Left lung (tissue), 10 donors: ENCODE data around the gene TACR1. TPM values are rescaled to one million over a fixed set of nuclear protein-coding genes. Genes with fewer than 3 reads are reported as not detected.

Experiments
- ATAC-seq: fragments of 200-7000 bp; cut with Tn5 transposase; one replicate; pipeline ENCODE4 v1.9.1; 2020; ENCODE audit warnings: moderate library complexity
- DNase-seq, 4 donors: peaks; one replicate each; pipeline ENCODE4 v3.0.0-alpha.2; 2013 to 2020
- H3K27ac ChIP-seq, 2 donors: fragments of 200-600 bp; sonication (generic) in 1 of 2; one replicate each; pipeline versions ENCODE4 v1.5.0 to v1.8.0; 2020 to 2021
- H3K27me3 ChIP-seq, 2 donors: fragments of 200-600 bp; sonication (generic) in 1 of 2; one replicate each; pipeline versions ENCODE4 v1.5.0 to v1.8.0; 2020 to 2021
- H3K36me3 ChIP-seq, 2 donors: fragments of 200-600 bp; sonication (generic) in 1 of 2; one replicate each; pipeline versions ENCODE4 v1.5.0 to v1.8.0; 2020 to 2021
- H3K4me1 ChIP-seq, 2 donors: fragments of 200-600 bp; one replicate each; pipeline ENCODE4 v1.8.0; 2021
- H3K4me3 ChIP-seq, 2 donors: fragments of 200-600 bp; sonication (generic) in 1 of 2; one replicate each; pipeline versions ENCODE4 v1.5.0 to v1.8.0; 2020 to 2021; ENCODE audit warnings: mild to moderate bottlenecking in 1 of 2
- H3K9me3 ChIP-seq, 2 donors: fragments of 200-600 bp; sonication (generic) in 1 of 2; one replicate each; pipeline versions ENCODE4 v1.5.0 to v1.8.0; 2020 to 2021
- CTCF ChIP-seq, 2 donors: fragments of 200-600 bp; sonication (generic) in 1 of 2; IDR thresholded peaks; one replicate each; pipeline versions ENCODE4 v1.5.0 to v1.8.0; 2021; ENCODE audit warnings: antibody characterized with exemption in 2 of 2
- intact Hi-C, 2 donors: fragments of 100-400 bp; cut with DNase I; formaldehyde crosslinking; loops; one replicate each; pipeline versions ENCODE4 v1.11.2 to v1.14.2; 2022
- polyA plus RNA-seq, 6 donors: library from polyadenylated mRNA; unstranded; fragments of 120-200 nt; gene quantifications; one replicate each; pipeline ENCODE4 v1.2.1, GENCODE V29; 2013; ENCODE audit not compliant: insufficient read length in 6 of 6
- total RNA-seq, 2 donors: library from RNA; stranded (reverse); fragmentation: NEBNext Ultra II Directional; extraction: Animal tissue kit (Norgen Biotek cat#: 25700); gene quantifications; one replicate each; pipeline ENCODE4 v1.2.1, GENCODE V29; 2021
- donor health status: DM: no; HTN: yes; CAD: no.
- donor health status: DM: no; HTN: no; CAD: no.

TACR1 gene
- total and polyA plus RNA-seq, 8 donors: 0.09 to 3.2 (median 2.2) TPM

- Histone ChIP-seq H3K27me3 (no peaks in the 10 kb centered on the region), H3K36me3 (no peaks in the 10 kb centered on the region), H3K4me1 (no peaks in the 10 kb centered on the region), H3K4me3 (no peak overlapping the region), H3K9me3 (no peaks in the 10 kb centered on the region), H3K27ac (no peak overlapping the region)
- ATAC-seq (no peak), DNase-seq (no peak)
- intact Hi-C loops: no loop called here
- TF ChIP-seq CTCF (IDR thresholded peaks at IDR 0.05): no peak
These were observed 123.2 kb downstream of the TACR1 start for GRCh38 chr2:75076088-75076487.

GRCh38 chr2:75074708-75075107 is 124.6 kb downstream of the TACR1 start:
- no peak for DNase-seq
- H3K4me3 ChIP-seq: no peak overlapping the region
- intact Hi-C loops: no loop called here
- no peak for ATAC-seq
- no peak for TF ChIP-seq CTCF (IDR thresholded peaks at IDR 0.05)
- H3K9me3 ChIP-seq: no peaks in the 10 kb centered on the region
- H3K27ac ChIP-seq: no peak overlapping the region
- no peaks in the 10 kb centered on the region for H3K4me1 ChIP-seq
- H3K27me3 ChIP-seq: no peaks in the 10 kb centered on the region
- no peaks in the 10 kb centered on the region for H3K36me3 ChIP-seq

- no peak for ATAC-seq
- DNase-seq: no peak
- no peaks in the 10 kb centered on the region for H3K27me3 ChIP-seq
- TF ChIP-seq CTCF (IDR thresholded peaks at IDR 0.05): no peak
- H3K4me1 ChIP-seq: no peaks in the 10 kb centered on the region
- no peak overlapping the region for H3K27ac ChIP-seq
- intact Hi-C loops: no loop called here
- H3K4me3 ChIP-seq: no peak overlapping the region
- H3K9me3 ChIP-seq: no peaks in the 10 kb centered on the region
- H3K36me3 ChIP-seq: no peaks in the 10 kb centered on the region
These were observed 125.1 kb downstream of the TACR1 start for GRCh38 chr2:75074228-75074627.

DNA sequence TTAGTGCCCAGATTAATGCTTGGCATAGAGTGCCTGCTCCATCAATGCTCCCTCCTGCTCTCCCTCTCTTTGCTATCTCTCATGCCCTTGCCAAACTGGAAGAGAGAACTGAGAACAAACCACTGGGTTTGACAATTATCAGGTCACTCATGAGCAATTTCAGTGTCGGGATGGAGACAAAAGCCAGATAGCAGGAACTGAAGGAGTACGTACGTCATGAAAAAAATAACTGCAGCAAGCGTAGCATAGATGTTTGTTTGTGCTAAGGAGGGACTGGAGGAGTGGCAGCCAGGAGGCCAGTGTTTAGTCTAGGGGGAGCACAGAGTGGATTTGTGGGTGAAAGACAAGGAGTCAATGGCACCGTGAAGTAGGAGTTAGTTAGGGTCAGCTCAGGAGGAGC is 127.6 kb downstream of the TACR1 start:
- intact Hi-C loops: no loop called here
- Histone ChIP-seq H3K4me3 (no peak overlapping the region), H3K4me1 (no peaks in the 10 kb centered on the region), H3K9me3 (no peaks in the 10 kb centered on the region), H3K36me3 (no peaks in the 10 kb centered on the region), H3K27ac (no peak overlapping the region), H3K27me3 (no peaks in the 10 kb centered on the region)
- DNase-seq (no peak), ATAC-seq (no peak)
- no peak for TF ChIP-seq CTCF (IDR thresholded peaks at IDR 0.05)

GRCh38 chr2:75068546-75068945 is 130.8 kb downstream of the TACR1 start:
- H3K9me3 ChIP-seq: no peaks in the 10 kb centered on the region
- no peaks in the 10 kb centered on the region for H3K27me3 ChIP-seq
- TF ChIP-seq CTCF (IDR thresholded peaks at IDR 0.05): no peak
- intact Hi-C loops: no loop called here
- H3K36me3 ChIP-seq: no peaks in the 10 kb centered on the region
- DNase-seq (no peak), ATAC-seq (peak; percentile 62)
- no peaks in the 10 kb centered on the region for H3K4me1 ChIP-seq
- no peak overlapping the region for H3K27ac ChIP-seq
- H3K4me3 ChIP-seq: no peak overlapping the region
